Measurements from ENCODE around the gene HSPA12B.

Gene HSPA12B

GRCh38 chr20:3689978-3690377 is 42.5 kb upstream of the HSPA12B start:
- Histone ChIP-seq H3K36me3 (ENCODE audit: control insufficient read depth, insufficient read depth, low read length) (no peaks in the 10 kb centered on the region), H3K27me3 (replicated peaks; ENCODE audit: control insufficient read depth, insufficient read depth, low read length) (no peaks in the 10 kb centered on the region), H3K4me3 (replicated peaks; ENCODE audit: low read depth, low read length) (no peak overlapping the region)
- DNase-seq (ENCODE audit: extremely low read depth, insufficient read length), result no peak
- TF ChIP-seq, protein P1, sequence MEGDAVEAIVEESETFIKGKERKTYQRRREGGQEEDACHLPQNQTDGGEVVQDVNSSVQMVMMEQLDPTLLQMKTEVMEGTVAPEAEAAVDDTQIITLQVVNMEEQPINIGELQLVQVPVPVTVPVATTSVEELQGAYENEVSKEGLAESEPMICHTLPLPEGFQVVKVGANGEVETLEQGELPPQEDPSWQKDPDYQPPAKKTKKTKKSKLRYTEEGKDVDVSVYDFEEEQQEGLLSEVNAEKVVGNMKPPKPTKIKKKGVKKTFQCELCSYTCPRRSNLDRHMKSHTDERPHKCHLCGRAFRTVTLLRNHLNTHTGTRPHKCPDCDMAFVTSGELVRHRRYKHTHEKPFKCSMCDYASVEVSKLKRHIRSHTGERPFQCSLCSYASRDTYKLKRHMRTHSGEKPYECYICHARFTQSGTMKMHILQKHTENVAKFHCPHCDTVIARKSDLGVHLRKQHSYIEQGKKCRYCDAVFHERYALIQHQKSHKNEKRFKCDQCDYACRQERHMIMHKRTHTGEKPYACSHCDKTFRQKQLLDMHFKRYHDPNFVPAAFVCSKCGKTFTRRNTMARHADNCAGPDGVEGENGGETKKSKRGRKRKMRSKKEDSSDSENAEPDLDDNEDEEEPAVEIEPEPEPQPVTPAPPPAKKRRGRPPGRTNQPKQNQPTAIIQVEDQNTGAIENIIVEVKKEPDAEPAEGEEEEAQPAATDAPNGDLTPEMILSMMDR (IDR thresholded peaks at IDR 0.05; ENCODE audit: insufficient read depth, low read length, poor library complexity, severe bottlenecking), result no peak

DNA sequence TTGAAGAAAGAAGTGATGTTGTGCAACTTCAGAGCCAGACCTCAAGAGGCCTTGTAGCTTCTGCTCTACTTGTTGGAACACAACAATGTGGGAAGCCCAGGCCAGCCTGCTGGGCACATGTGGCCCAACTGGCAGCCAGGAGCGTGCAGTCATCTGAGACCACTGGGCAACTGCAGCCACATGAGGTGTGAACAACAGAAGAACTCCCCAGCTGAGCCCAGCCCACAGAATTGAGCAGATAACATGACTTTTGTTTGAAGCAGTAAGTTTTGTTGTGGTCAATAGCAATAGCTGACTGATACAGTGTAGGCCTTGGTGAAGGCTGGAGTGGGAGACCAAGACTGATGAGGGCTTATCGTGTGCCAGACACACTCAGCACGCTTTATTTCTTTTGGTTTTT is 42.1 kb upstream of the HSPA12B start:
- Histone ChIP-seq H3K27me3 (replicated peaks; ENCODE audit: control insufficient read depth, insufficient read depth, low read length) (no peaks in the 10 kb centered on the region), H3K36me3 (ENCODE audit: control insufficient read depth, insufficient read depth, low read length) (no peaks in the 10 kb centered on the region), H3K4me3 (replicated peaks; ENCODE audit: low read depth, low read length) (no peak overlapping the region)
- DNase-seq (ENCODE audit: extremely low read depth, insufficient read length), result no peak
- TF ChIP-seq, protein P1 (IDR thresholded peaks at IDR 0.05; ENCODE audit: insufficient read depth, low read length, poor library complexity, severe bottlenecking), result no peak

GRCh38 chr20:3691306-3691705 is 41.2 kb upstream of the HSPA12B start:
- no peak for DNase-seq (ENCODE audit: extremely low read depth, insufficient read length)
- no peaks in the 10 kb centered on the region for H3K27me3 ChIP-seq (replicated peaks; ENCODE audit: control insufficient read depth, insufficient read depth, low read length)
- no peaks in the 10 kb centered on the region for H3K36me3 ChIP-seq (ENCODE audit: control insufficient read depth, insufficient read depth, low read length)
- TF ChIP-seq, protein P1 (IDR thresholded peaks at IDR 0.05; ENCODE audit: insufficient read depth, low read length, poor library complexity, severe bottlenecking), result no peak
- H3K4me3 ChIP-seq (replicated peaks; ENCODE audit: low read depth, low read length), result no peak overlapping the region

- Histone ChIP-seq H3K36me3 (ENCODE audit: control insufficient read depth, insufficient read depth, low read length) (no peaks in the 10 kb centered on the region), H3K27me3 (replicated peaks; ENCODE audit: control insufficient read depth, insufficient read depth, low read length) (no peaks in the 10 kb centered on the region), H3K4me3 (replicated peaks; ENCODE audit: low read depth, low read length) (no peak overlapping the region)
- DNase-seq (ENCODE audit: extremely low read depth, insufficient read length), result no peak
- TF ChIP-seq, protein P1 (IDR thresholded peaks at IDR 0.05; ENCODE audit: insufficient read depth, low read length, poor library complexity, severe bottlenecking), result no peak
Measured at GRCh38 chr20:3691897-3692296, 40.6 kb upstream of the HSPA12B start.

DNA sequence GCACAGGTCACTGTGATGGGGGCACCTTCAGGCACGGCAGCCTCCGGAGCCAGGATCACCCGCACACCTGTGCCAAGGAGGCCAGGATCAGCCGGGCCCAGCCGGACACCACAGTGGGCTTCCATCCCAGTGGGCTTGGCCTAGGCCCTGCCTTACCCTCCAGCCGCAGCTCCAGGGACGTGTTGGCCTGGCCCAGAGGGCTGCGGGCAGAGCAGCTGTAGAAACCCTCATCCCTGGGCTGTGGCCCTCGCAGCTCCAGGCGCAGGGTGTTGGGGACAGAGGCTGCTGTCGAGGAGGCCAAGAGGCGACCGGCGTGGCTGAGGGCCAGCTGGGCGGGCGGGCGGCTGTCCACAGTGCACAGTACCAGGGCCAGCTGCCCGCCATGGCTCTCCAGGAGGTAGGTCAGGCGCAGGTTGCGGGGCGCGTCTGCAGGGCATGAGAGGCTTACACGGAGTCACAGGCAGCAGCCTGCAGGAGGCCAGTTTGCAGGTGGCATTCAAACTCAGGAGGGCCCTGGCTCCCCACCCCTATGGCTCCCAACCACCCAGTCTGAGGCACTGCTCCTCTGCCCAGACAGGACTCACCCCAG is 39.7 kb upstream of the HSPA12B start:
- H3K36me3 ChIP-seq (ENCODE audit: control insufficient read depth, insufficient read depth, low read length), result no peaks in the 10 kb centered on the region
- H3K27me3 ChIP-seq (replicated peaks; ENCODE audit: control insufficient read depth, insufficient read depth, low read length), result no peaks in the 10 kb centered on the region
- no peak overlapping the region for H3K4me3 ChIP-seq (replicated peaks; ENCODE audit: low read depth, low read length)
- TF ChIP-seq, protein P1 (IDR thresholded peaks at IDR 0.05; ENCODE audit: insufficient read depth, low read length, poor library complexity, severe bottlenecking), result no peak
- no peak for DNase-seq (ENCODE audit: extremely low read depth, insufficient read length)

- no peaks in the 10 kb centered on the region for H3K36me3 ChIP-seq (ENCODE audit: control insufficient read depth, insufficient read depth, low read length)
- TF ChIP-seq, protein P1 (IDR thresholded peaks at IDR 0.05; ENCODE audit: insufficient read depth, low read length, poor library complexity, severe bottlenecking), result no peak
Measured at GRCh38 chr20:3693376-3693775, 39.1 kb upstream of the HSPA12B start.

More at GRCh38 chr20:3693376-3693775, 39.1 kb upstream of the HSPA12B start:
- no peak for DNase-seq (ENCODE audit: extremely low read depth, insufficient read length)
- Histone ChIP-seq H3K27me3 (replicated peaks; ENCODE audit: control insufficient read depth, insufficient read depth, low read length) (no peaks in the 10 kb centered on the region), H3K4me3 (replicated peaks; ENCODE audit: low read depth, low read length) (no peak overlapping the region)
